Endothelial cell of umbilical vein (primary cell): ENCODE results near the gene DNAJC6. TPM values are rescaled to one million over a fixed set of nuclear protein-coding genes. Genes with fewer than 3 reads are reported as not detected.

ENCODE experiments used
- BruUV-seq: library from RNA; stranded (reverse); fragments of 400-500 nt; replicated peaks from 2 replicates; lab custom pipeline; 2021; lab: Mats Ljungman, UMichigan
- CTCF ChIA-PET: fragments of 300-600, 350-600 bp; sonication (Branson Sonifier 250); formaldehyde crosslinking; loops from one replicate; lab custom pipeline; 2021; ENCODE audit warnings: antibody characterized with exemption, inconsistent platforms; lab: Charles Lee
- POLR2A ChIA-PET: fragments of 300-600, 350-600 bp; sonication (Branson Sonifier 250); formaldehyde crosslinking; loops from one replicate; lab custom pipeline; 2021; ENCODE audit warnings: antibody characterized with exemption, inconsistent platforms; lab: Charles Lee
- DNase-seq: peaks from one replicate; pipeline ENCODE4 v3.0.0-alpha.2; 2011; ENCODE audit warnings: low read depth, low spot score
- FAIRE-seq: peaks from 2 replicates; lab custom pipeline; 2011; peaks lifted over from hg19 to GRCh38; lab: Jason Lieb, UNC
- H2AFZ ChIP-seq: 2 replicates; pipeline ENCODE4 v1.6.0; 2012; ENCODE audit warnings: low read depth, low read length, control low read depth, inconsistent platforms
- H3K27ac ChIP-seq: 2 replicates; pipeline ENCODE4 v1.5.1; 2011; ENCODE audit warnings: low read depth, mild to moderate bottlenecking, control low read depth, low read length, moderate library complexity; ENCODE audit not compliant: insufficient read depth
- H3K27me3 ChIP-seq, 2 experiments: 2 replicates each; pipeline versions ENCODE4 v1.6.0 to v1.6.1; 2011; ENCODE audit warnings: low read length in 2 of 2, mixed read lengths in 1 of 2; ENCODE audit not compliant: control insufficient read depth in 2 of 2, insufficient read depth in 2 of 2
- H3K36me3 ChIP-seq, 2 experiments: 2 replicates in 1 of 2; 3 replicates in 1 of 2; pipeline ENCODE4 v1.5.1; 2011; ENCODE audit warnings: low read length in 2 of 2, mild to moderate bottlenecking in 1 of 2, moderate library complexity in 1 of 2; ENCODE audit not compliant: control insufficient read depth in 2 of 2, insufficient read depth in 2 of 2; ENCODE audit errors: extremely low read depth in 1 of 2
- H3K4me1 ChIP-seq: 3 replicates; pipeline ENCODE4 v1.5.1; 2011; ENCODE audit warnings: mild to moderate bottlenecking, low read length; ENCODE audit not compliant: control insufficient read depth, insufficient read depth; ENCODE audit errors: extremely low read depth
- H3K4me2 ChIP-seq: 2 replicates; pipeline ENCODE4 v1.6.1; 2011; ENCODE audit warnings: low read length, control low read depth, mixed read lengths; ENCODE audit not compliant: insufficient read depth
- H3K4me3 ChIP-seq, 3 experiments: fragments of 200-600 bp in 1 of 3; sonication (generic), shearing (Covaris generic) in 1 of 3; replicated peaks in 1 of 3; 2 replicates each; pipeline ENCODE4 v1.5.1; 2011 to 2016; ENCODE audit warnings: control low read depth in 3 of 3, low read length in 3 of 3, mild to moderate bottlenecking in 2 of 3, inconsistent platforms in 1 of 3, low read depth in 1 of 3, moderate library complexity in 1 of 3; ENCODE audit not compliant: insufficient read depth in 1 of 3
- H3K79me2 ChIP-seq: 2 replicates; pipeline ENCODE4 v1.6.0; 2012; ENCODE audit warnings: low read length, inconsistent platforms; ENCODE audit not compliant: control insufficient read depth, insufficient read depth
- H3K9ac ChIP-seq: replicated peaks from 2 replicates; pipeline ENCODE3; 2011; ENCODE audit warnings: low read length, control low read depth; ENCODE audit not compliant: insufficient read depth; ENCODE audit errors: extremely low read depth
- H3K9me1 ChIP-seq: replicated peaks from 3 replicates; pipeline ENCODE4 v1.6.0; 2011; ENCODE audit warnings: mild to moderate bottlenecking, low read length; ENCODE audit not compliant: control insufficient read depth, insufficient read depth; ENCODE audit errors: extremely low read depth
- H3K9me3 ChIP-seq: replicated peaks from 2 replicates; pipeline ENCODE4 v1.5.1; 2012; ENCODE audit warnings: low read length, inconsistent platforms; ENCODE audit not compliant: control insufficient read depth, insufficient read depth
- H4K20me1 ChIP-seq: replicated peaks from 2 replicates; pipeline ENCODE3; 2011; ENCODE audit warnings: mild to moderate bottlenecking, low read length; ENCODE audit not compliant: control insufficient read depth, insufficient read depth; ENCODE audit errors: extremely low read depth
- CTCF ChIP-seq, 2 donors: IDR thresholded peaks; 1 replicate in 1 of 2; 2 replicates in 1 of 2; pipeline ENCODE4 v1.5.1; 2011; ENCODE audit warnings: low read length in 2 of 2, mild to moderate bottlenecking in 2 of 2, moderate library complexity in 2 of 2, control low read depth in 1 of 2, inconsistent platforms in 1 of 2, low read depth in 1 of 2; ENCODE audit not compliant: insufficient read depth in 1 of 2; ENCODE audit errors: extremely low read depth in 1 of 2
- EZH2 ChIP-seq: IDR thresholded peaks from 2 replicates; pipeline ENCODE4 v1.6.1; 2012; ENCODE audit warnings: borderline replicate concordance, low read depth, mild to moderate bottlenecking, moderate library complexity, low read length, inconsistent platforms; ENCODE audit not compliant: severe bottlenecking
- FOS ChIP-seq: IDR thresholded peaks from 2 replicates; pipeline ENCODE4 v1.6.1; 2011; ENCODE audit warnings: mild to moderate bottlenecking, low read length, moderate library complexity, borderline replicate concordance; ENCODE audit not compliant: insufficient read depth
- GATA2 ChIP-seq: IDR thresholded peaks from 2 replicates; pipeline ENCODE4 v1.7.0; 2011; ENCODE audit warnings: low read depth, mild to moderate bottlenecking, moderate library complexity, mixed read lengths, low read length; ENCODE audit not compliant: insufficient read length, insufficient read depth
- JUN ChIP-seq: IDR thresholded peaks from 2 replicates; pipeline ENCODE4 v1.6.1; 2011; ENCODE audit warnings: borderline replicate concordance, low read depth; ENCODE audit not compliant: insufficient read length, insufficient read depth
- MAX ChIP-seq: IDR thresholded peaks from 2 replicates; pipeline ENCODE4 v1.6.1; 2011; ENCODE audit not compliant: insufficient read depth, insufficient read length
- MYC ChIP-seq: IDR thresholded peaks from one replicate; pipeline ENCODE4 v1.6.1; 2011; ENCODE audit warnings: mild to moderate bottlenecking, low read depth, low read length
- POLR2A ChIP-seq: IDR thresholded peaks from 2 replicates; pipeline ENCODE4 v1.6.1; 2012; ENCODE audit warnings: low read depth, mild to moderate bottlenecking, control low read depth, low read length
- POLR2AphosphoS5 ChIP-seq: IDR thresholded peaks from 2 replicates; pipeline ENCODE4 v1.6.1; 2012; ENCODE audit warnings: low read depth, mild to moderate bottlenecking, control low read depth, low read length, moderate library complexity; ENCODE audit not compliant: insufficient read depth
- dilution Hi-C: fragments of 300-500 bp; cut with MboI; formaldehyde crosslinking; loops from one replicate; pipeline ENCODE4 v1.15.0; 2019; ENCODE audit warnings: low sequenced_read_pairs; ENCODE audit not compliant: extremely low pct_ligation_motif_present
- intact Hi-C: fragments of 100-400 bp; cut with micrococcal nuclease; formaldehyde crosslinking; loops from one replicate; pipeline ENCODE4 v1.10.0; 2022
- polyA plus RNA-seq, 4 experiments: library from polyadenylated mRNA; depleted of rRNA in 3 of 4; stranded (reverse) in 3 of 4; unstranded in 1 of 4; fragments of >200 nt; gene quantifications; 2 replicates each; pipeline versions ENCODE4 v1.2.1 to v1.2.3, GENCODE V29; 2011 to 2012; ENCODE audit warnings: missing spikeins in 1 of 4
- total RNA-seq: library from RNA; stranded (reverse); gene quantifications from 2 replicates; pipeline ENCODE4 v1.2.3, GENCODE V29; 2021

Gene DNAJC6
- total and polyA plus RNA-seq, 2 donors (not counting 3 experiments of a cell fraction or from before 2014, with no cell fraction given): 2.3 to 4.9 TPM

- no peaks in the 10 kb centered on the region for H3K27me3 ChIP-seq
- peaks cover 17% of the 10 kb centered on the region for H3K4me1 ChIP-seq
- no peaks in the 10 kb centered on the region for H4K20me1 ChIP-seq
- H3K4me3 ChIP-seq: no peak overlapping the region
- dilution Hi-C loops (no loop called here), intact Hi-C loops (no loop called here)
- no peak overlapping the region for H3K27ac ChIP-seq
- no peaks in the 10 kb centered on the region for H3K9me3 ChIP-seq
- TF ChIP-seq MAX: no peak
- BruUV-seq: no TSS peak
- POLR2A ChIA-PET: no interaction called here
- no peak overlapping the region for H2AFZ ChIP-seq
- no peaks in the 10 kb centered on the region for H3K36me3 ChIP-seq
- no peaks in the 10 kb centered on the region for H3K79me2 ChIP-seq
- H3K9ac ChIP-seq: no peak overlapping the region
- CTCF ChIA-PET: interaction anchor here (1.5 to 1.9 kb wide), 2 partner anchors 13 to 192 kb away, joined by 3 to 4 read pairs; no protein-coding TSS in a partner anchor
- no peak for DNase-seq
- H3K4me2 ChIP-seq: no peak overlapping the region
- H3K9me1 ChIP-seq: no peaks in the 10 kb centered on the region
- FAIRE-seq: peak; percentile 12
Observed at GRCh38 chr1:65267271-65267670, 42.1 kb upstream of the DNAJC6 start.

GRCh38 chr1:65267683-65268082 is 41.7 kb upstream of the DNAJC6 start:
- DNase-seq (no peak), FAIRE-seq (no peak)
- no peak overlapping the region for H3K27ac ChIP-seq
- H3K9me3 ChIP-seq: no peaks in the 10 kb centered on the region
- dilution Hi-C loops: no loop called here
- ChIA-PET CTCF (interaction anchor here (1.5 kb wide), 1 partner anchor 13 kb away, joined by 3 read pairs; no protein-coding TSS in a partner anchor), POLR2A (no interaction called here)
- no peaks in the 10 kb centered on the region for H4K20me1 ChIP-seq
- H3K4me3 ChIP-seq: no peak overlapping the region
- peaks cover 17% of the 10 kb centered on the region for H3K4me1 ChIP-seq
- intact Hi-C loops: no loop called here
- no peaks in the 10 kb centered on the region for H3K36me3 ChIP-seq
- no peak overlapping the region for H2AFZ ChIP-seq
- H3K9ac ChIP-seq: no peak overlapping the region
- BruUV-seq: no TSS peak
- H3K27me3 ChIP-seq: no peaks in the 10 kb centered on the region
- TF ChIP-seq POLR2AphosphoS5 (no peak), MAX (no peak), GATA2 (no peak), CTCF (IDR thresholded peaks at IDR 0.05; ENCODE audit: extremely low read depth in 1 of 2, insufficient read depth in 1 of 2, low read depth in 1 of 2, low read length in 2 of 2) (no peak), JUN (no peak), MYC (no peak), FOS (no peak), POLR2A (no peak), EZH2 (no peak)
- no peak overlapping the region for H3K4me2 ChIP-seq
- no peaks in the 10 kb centered on the region for H3K9me1 ChIP-seq
- H3K79me2 ChIP-seq: no peaks in the 10 kb centered on the region
